IMR-90 (cell line): Measurements from ENCODE around the gene PIWIL4. TPM values are rescaled to one million over a fixed set of nuclear protein-coding genes. Genes with fewer than 3 reads are reported as not detected.

ENCODE experiments used
- ATAC-seq: fragments of 200-7000 bp; cut with Tn5 transposase; 2 replicates; pipeline ENCODE4 v1.9.1; 2020; ENCODE audit warnings: low read depth, mild to moderate bottlenecking, moderate library complexity
- BruUV-seq: library from RNA; stranded (reverse); fragments of 400-500 nt; replicated peaks from 2 replicates; lab custom pipeline; 2021; lab: Mats Ljungman, UMichigan
- CTCF ChIA-PET: fragments of 300-600 bp; formaldehyde crosslinking; extraction: SDS; loops from one replicate; lab custom pipeline; 2021; ENCODE audit warnings: antibody characterized with exemption; lab: Yijun Ruan, JAX
- POLR2A ChIA-PET: fragments of 300-600 bp; sonication (Branson Sonifier 250); formaldehyde crosslinking; loops from one replicate; lab custom pipeline; 2022; ENCODE audit warnings: antibody characterized with exemption; ENCODE audit not compliant: unreplicated experiment; lab: Charles Lee
- DNase-seq: peaks from one replicate; pipeline ENCODE4 v3.0.0; 2013
- H2AFZ ChIP-seq: replicated peaks from 2 replicates; pipeline ENCODE3; 2013; ENCODE audit warnings: low read length, mild to moderate bottlenecking; ENCODE audit not compliant: poor library complexity
- H2AK5ac ChIP-seq: 2 replicates; pipeline ENCODE4 v1.6.1; 2013; ENCODE audit warnings: low read depth, low read length, inconsistent platforms
- H2AK9ac ChIP-seq: replicated peaks from 2 replicates; pipeline ENCODE3; 2013; ENCODE audit warnings: mild to moderate bottlenecking, low read depth, low read length, moderate library complexity; ENCODE audit not compliant: poor library complexity
- H2BK120ac ChIP-seq: 2 replicates; pipeline ENCODE4 v1.6.1; 2013; ENCODE audit warnings: low read depth, low read length, inconsistent platforms
- H2BK15ac ChIP-seq: 3 replicates; pipeline ENCODE4 v1.6.1; 2013; ENCODE audit warnings: low read depth, low read length, inconsistent platforms
- H2BK20ac ChIP-seq: 2 replicates; pipeline ENCODE4 v1.6.1; 2013; ENCODE audit warnings: low read depth, mild to moderate bottlenecking, inconsistent platforms, low read length, moderate library complexity
- H2BK5ac ChIP-seq: 2 replicates; pipeline ENCODE4 v1.6.1; 2013; ENCODE audit warnings: mild to moderate bottlenecking, low read depth, low read length, inconsistent platforms; ENCODE audit not compliant: poor library complexity, severe bottlenecking
- H3K14ac ChIP-seq: replicated peaks from 2 replicates; pipeline ENCODE4 v1.6.1; 2013; ENCODE audit warnings: low read depth, low read length, inconsistent platforms
- H3K18ac ChIP-seq: 2 replicates; pipeline ENCODE4 v1.6.1; 2013; ENCODE audit warnings: low read depth, low read length, control low read depth
- H3K23ac ChIP-seq: 2 replicates; pipeline ENCODE4 v1.6.1; 2013; ENCODE audit warnings: low read depth, low read length, inconsistent platforms
- H3K27ac ChIP-seq: 2 replicates; pipeline ENCODE4 v1.5.1; 2013; ENCODE audit warnings: mild to moderate bottlenecking, control low read depth, low read length; ENCODE audit not compliant: insufficient read depth
- H3K27me3 ChIP-seq: 2 replicates; pipeline ENCODE4 v1.6.1; 2013; ENCODE audit warnings: low read length; ENCODE audit not compliant: control insufficient read depth, insufficient read depth
- H3K36me3 ChIP-seq: 2 replicates; pipeline ENCODE4 v1.6.1; 2013; ENCODE audit warnings: low read length, mixed read lengths; ENCODE audit not compliant: control insufficient read depth, insufficient read depth
- H3K4ac ChIP-seq: 2 replicates; pipeline ENCODE4 v1.6.1; 2013; ENCODE audit warnings: low read depth, low read length, inconsistent platforms
- H3K4me1 ChIP-seq: 2 replicates; pipeline ENCODE4 v1.6.1; 2013; ENCODE audit warnings: low read length, mixed read lengths; ENCODE audit not compliant: control insufficient read depth, insufficient read depth
- H3K4me2 ChIP-seq: 2 replicates; pipeline ENCODE4 v1.6.1; 2013; ENCODE audit warnings: low read depth, mild to moderate bottlenecking, control low read depth, low read length, moderate library complexity
- H3K4me3 ChIP-seq: 2 replicates; pipeline ENCODE4 v1.5.1; 2013; ENCODE audit warnings: low read depth, mild to moderate bottlenecking, control low read depth, low read length, moderate library complexity; ENCODE audit not compliant: insufficient read depth
- H3K56ac ChIP-seq: 2 replicates; pipeline ENCODE4 v1.6.1; 2013; ENCODE audit warnings: low read length, inconsistent platforms; ENCODE audit not compliant: insufficient read depth; ENCODE audit errors: extremely low read depth
- H3K79me1 ChIP-seq, 2 experiments: 2 replicates each; pipeline ENCODE4 v1.6.1; 2013; ENCODE audit warnings: low read length in 2 of 2, inconsistent platforms in 1 of 2, low read depth in 1 of 2
- H3K9ac ChIP-seq: 2 replicates; pipeline ENCODE4 v1.6.1; 2013; ENCODE audit warnings: low read depth, low read length, control low read depth
- H3K9me1 ChIP-seq: 2 replicates; pipeline ENCODE4 v1.6.1; 2013; ENCODE audit warnings: low read length, inconsistent platforms; ENCODE audit not compliant: insufficient read depth
- H3K9me3 ChIP-seq: 2 replicates; pipeline ENCODE4 v1.6.1; 2013; ENCODE audit warnings: low read length; ENCODE audit not compliant: control insufficient read depth, insufficient read depth
- H4K20me1 ChIP-seq: 2 replicates; pipeline ENCODE4 v1.6.1; 2013; ENCODE audit warnings: low read length, inconsistent platforms; ENCODE audit not compliant: insufficient read depth
- H4K5ac ChIP-seq: 2 replicates; pipeline ENCODE4 v1.6.1; 2013; ENCODE audit warnings: mild to moderate bottlenecking, low read depth, low read length, control low read depth
- H4K8ac ChIP-seq, 2 experiments: 2 replicates each; pipeline ENCODE4 v1.6.1; 2013; ENCODE audit warnings: low read depth in 2 of 2, low read length in 2 of 2, control low read depth in 1 of 2, inconsistent platforms in 1 of 2
- H4K91ac ChIP-seq: 2 replicates; pipeline ENCODE4 v1.6.1; 2013; ENCODE audit warnings: low read depth, low read length, inconsistent platforms; ENCODE audit not compliant: insufficient read depth
- BHLHE40 ChIP-seq: fragments of 150-350 bp; IDR thresholded peaks from 2 replicates; pipeline ENCODE4 v1.6.1; 2016; ENCODE audit warnings: mild to moderate bottlenecking, low read depth, low read length
- CEBPB ChIP-seq: IDR thresholded peaks from 2 replicates; pipeline ENCODE4 v1.6.1; 2012; ENCODE audit warnings: low read depth, low read length, improper control_type of control experiment
- CHD1 ChIP-seq: IDR thresholded peaks from 2 replicates; pipeline ENCODE4 v1.6.1; 2012; ENCODE audit warnings: low read depth, low read length, improper control_type of control experiment
- FOS ChIP-seq: fragments of 150-350 bp; IDR thresholded peaks from 2 replicates; pipeline ENCODE4 v1.6.1; 2016; ENCODE audit warnings: low read depth, low read length
- MAFK ChIP-seq: IDR thresholded peaks from 2 replicates; pipeline ENCODE4 v1.6.1; 2012; ENCODE audit warnings: low read depth, low read length, improper control_type of control experiment
- MAZ ChIP-seq: IDR thresholded peaks from 2 replicates; pipeline ENCODE4 v1.6.1; 2012; ENCODE audit warnings: low read depth, mild to moderate bottlenecking, low read length, improper control_type of control experiment, moderate library complexity, borderline replicate concordance
- MXI1 ChIP-seq: IDR thresholded peaks from 2 replicates; pipeline ENCODE4 v1.6.1; 2012; ENCODE audit warnings: low read depth, mild to moderate bottlenecking, low read length, moderate library complexity, borderline replicate concordance
- NFE2L2 ChIP-seq: fragments of 150-350 bp; IDR thresholded peaks from 2 replicates; pipeline ENCODE4 v1.6.1; 2016; ENCODE audit warnings: low read depth, mild to moderate bottlenecking, low read length
- POLR2A ChIP-seq: IDR thresholded peaks from 2 replicates; pipeline ENCODE4 v1.6.1; 2012; ENCODE audit warnings: mild to moderate bottlenecking, low read depth, low read length
- RAD21 ChIP-seq: IDR thresholded peaks from 2 replicates; pipeline ENCODE4 v1.6.1; 2012; ENCODE audit warnings: low read length, improper control_type of control experiment
- RCOR1 ChIP-seq: IDR thresholded peaks from 2 replicates; pipeline ENCODE4 v1.6.1; 2012; ENCODE audit warnings: mild to moderate bottlenecking, low read length, improper control_type of control experiment; ENCODE audit not compliant: insufficient replicate concordance
- RFX5 ChIP-seq: IDR thresholded peaks from 2 replicates; pipeline ENCODE4 v1.8.0; 2012; ENCODE audit warnings: low read depth, mild to moderate bottlenecking, low read length, moderate library complexity
- SMC3 ChIP-seq: fragments of 150-350 bp; IDR thresholded peaks from 2 replicates; pipeline ENCODE4 v1.6.1; 2016; ENCODE audit warnings: low read depth, mild to moderate bottlenecking, antibody characterized with exemption, low read length, moderate library complexity
- WGBS, 2 experiments: methylation state at CpG; one replicate each; pipeline versions ENCODE4 v1.1.5 to v1.1.7; 2013; ENCODE audit warnings: missing lambda C conversion rate in 2 of 2; ENCODE audit not compliant: insufficient read length in 1 of 2; ENCODE audit errors: extremely low coverage in 2 of 2; 5-methylcytosine and 5-hydroxymethylcytosine counted together
- dilution Hi-C: fragments of 300-500 bp; cut with HindIII; formaldehyde crosslinking; loops from one replicate; pipeline ENCODE4 v1.14.3; 2018; ENCODE audit warnings: low sequenced_read_pairs; ENCODE audit not compliant: unreplicated experiment
- in situ Hi-C: fragments of 300-500 bp; cut with MboI; formaldehyde crosslinking; loops from 3 replicates; pipeline ENCODE4 v1.14.3; 2019; ENCODE audit warnings: low sequenced_read_pairs, inconsistent platforms, mixed read lengths
- intact Hi-C: fragments of 100-400 bp; cut with micrococcal nuclease; formaldehyde crosslinking; loops from 2 replicates; pipeline ENCODE4 v1.10.0; 2022
- polyA plus RNA-seq, 3 experiments: library from polyadenylated mRNA; depleted of rRNA; stranded (reverse); fragments of >200 nt; gene quantifications; 2 replicates each; pipeline ENCODE4 v1.2.3, GENCODE V29; 2012; ENCODE audit warnings: low replicate concordance in 1 of 3
- total RNA-seq: library from RNA; depleted of rRNA; stranded (reverse); fragments of >200 nt; gene quantifications from 2 replicates; pipeline ENCODE4 v1.2.3, GENCODE V29; 2012
- TF ChIP-seq, protein P1 (sequence below): conservative IDR thresholded peaks from 2 replicates; pipeline ENCODE4 v1.5.1; 2012; ENCODE audit warnings: mild to moderate bottlenecking, low read depth, low read length, improper control_type of control experiment
- TF ChIP-seq, protein P2 (sequence below): fragments of 150-350 bp; IDR thresholded peaks from 2 replicates; pipeline ENCODE4 v1.6.1; 2017; ENCODE audit warnings: mild to moderate bottlenecking, antibody characterized with exemption, low read length, low read depth
- TF ChIP-seq, protein P3 (sequence below): fragments of 150-350 bp; IDR thresholded peaks from 2 replicates; pipeline ENCODE4 v1.6.1; 2016; ENCODE audit warnings: low read depth, mild to moderate bottlenecking, low read length, moderate library complexity, borderline replicate concordance

PIWIL4 gene
- total and polyA plus RNA-seq, 2 of the 4 experiments (the other 2 are of a cell fraction) = 0.72 to 1.3 TPM

DNA sequence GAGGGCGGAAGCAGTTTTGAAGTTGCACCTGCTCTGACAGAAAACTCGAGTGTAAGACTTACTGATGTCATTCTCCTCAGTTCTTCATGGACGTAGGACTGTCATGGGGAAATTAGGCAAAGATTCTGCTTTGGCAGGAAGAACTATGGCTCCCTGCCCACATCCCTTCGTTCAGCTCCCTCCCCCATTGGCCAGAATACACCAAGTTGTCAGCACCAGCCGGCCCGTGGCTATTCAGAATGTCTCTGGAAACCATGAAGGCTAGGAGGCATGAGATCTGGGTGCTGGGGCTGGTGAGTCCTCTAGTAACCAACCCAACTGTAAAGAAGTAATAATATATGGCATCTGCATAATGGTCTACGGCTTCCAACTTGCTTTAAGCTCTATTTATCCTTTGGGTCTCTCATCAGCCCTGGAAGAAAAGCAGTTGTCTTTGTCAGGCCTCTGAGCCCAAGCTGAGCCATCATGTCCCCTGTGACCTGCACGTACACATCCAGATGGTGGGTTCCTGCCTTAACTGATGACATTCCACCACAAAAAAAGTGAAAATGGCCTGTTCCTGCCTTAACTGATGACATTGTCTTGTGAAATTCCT lies 74.1 kb downstream of the PIWIL4 start:
- Histone ChIP-seq H2AK5ac (no peak overlapping the region), H3K27ac (no peak overlapping the region), H3K56ac (no peak overlapping the region), H3K9me1 (peaks cover 4% of the 10 kb centered on the region; the same call in 1 of the 2 replicates), H3K9ac (no peak overlapping the region), H2BK5ac (no peak overlapping the region), H3K36me3 (no peaks in the 10 kb centered on the region), H3K79me1 (no peaks in the 10 kb centered on the region), H4K91ac (no peak overlapping the region), H2BK120ac (no peak overlapping the region), H3K9me3 (no peaks in the 10 kb centered on the region), H3K4me3 (no peak overlapping the region), H3K4me2 (no peak overlapping the region), H2AK9ac (no peak overlapping the region), H3K18ac (no peak overlapping the region), H4K5ac (no peak overlapping the region), H3K14ac (no peak overlapping the region), H3K23ac (no peak overlapping the region), H3K4ac (no peak overlapping the region), H4K20me1 (no peaks in the 10 kb centered on the region), H2AFZ (no peak overlapping the region), H4K8ac (no peak overlapping the region), H3K4me1 (peaks cover 8% of the 10 kb centered on the region), H3K27me3 (no peaks in the 10 kb centered on the region), H2BK15ac (no peak overlapping the region), H2BK20ac (no peak overlapping the region)
- ChIA-PET POLR2A (no interaction called here), CTCF (no interaction called here)
- in situ Hi-C loops = no loop called here
- ATAC-seq (no peak), DNase-seq (no peak)
- dilution Hi-C loops = no loop called here
- intact Hi-C loops = no loop called here
- WGBS, 2 experiments = 50% methylated on average over 2 of the region's 8 CpGs; no CpG with 5 or more reads in 1 of the 2 experiments
- no TSS peak for BruUV-seq
- TF ChIP-seq FOS = no peak
- no peak for TF ChIP-seq CHD1
- TF ChIP-seq CEBPB = no peak
- no peak for TF ChIP-seq SMC3
- TF ChIP-seq NFE2L2 = no peak
- TF ChIP-seq RFX5 = no peak
- no peak for TF ChIP-seq BHLHE40
- TF ChIP-seq RAD21 = no peak
- no peak for TF ChIP-seq RCOR1
- TF ChIP-seq, protein P1, sequence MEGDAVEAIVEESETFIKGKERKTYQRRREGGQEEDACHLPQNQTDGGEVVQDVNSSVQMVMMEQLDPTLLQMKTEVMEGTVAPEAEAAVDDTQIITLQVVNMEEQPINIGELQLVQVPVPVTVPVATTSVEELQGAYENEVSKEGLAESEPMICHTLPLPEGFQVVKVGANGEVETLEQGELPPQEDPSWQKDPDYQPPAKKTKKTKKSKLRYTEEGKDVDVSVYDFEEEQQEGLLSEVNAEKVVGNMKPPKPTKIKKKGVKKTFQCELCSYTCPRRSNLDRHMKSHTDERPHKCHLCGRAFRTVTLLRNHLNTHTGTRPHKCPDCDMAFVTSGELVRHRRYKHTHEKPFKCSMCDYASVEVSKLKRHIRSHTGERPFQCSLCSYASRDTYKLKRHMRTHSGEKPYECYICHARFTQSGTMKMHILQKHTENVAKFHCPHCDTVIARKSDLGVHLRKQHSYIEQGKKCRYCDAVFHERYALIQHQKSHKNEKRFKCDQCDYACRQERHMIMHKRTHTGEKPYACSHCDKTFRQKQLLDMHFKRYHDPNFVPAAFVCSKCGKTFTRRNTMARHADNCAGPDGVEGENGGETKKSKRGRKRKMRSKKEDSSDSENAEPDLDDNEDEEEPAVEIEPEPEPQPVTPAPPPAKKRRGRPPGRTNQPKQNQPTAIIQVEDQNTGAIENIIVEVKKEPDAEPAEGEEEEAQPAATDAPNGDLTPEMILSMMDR = no peak
- no peak for TF ChIP-seq MXI1
- TF ChIP-seq, protein P2, sequence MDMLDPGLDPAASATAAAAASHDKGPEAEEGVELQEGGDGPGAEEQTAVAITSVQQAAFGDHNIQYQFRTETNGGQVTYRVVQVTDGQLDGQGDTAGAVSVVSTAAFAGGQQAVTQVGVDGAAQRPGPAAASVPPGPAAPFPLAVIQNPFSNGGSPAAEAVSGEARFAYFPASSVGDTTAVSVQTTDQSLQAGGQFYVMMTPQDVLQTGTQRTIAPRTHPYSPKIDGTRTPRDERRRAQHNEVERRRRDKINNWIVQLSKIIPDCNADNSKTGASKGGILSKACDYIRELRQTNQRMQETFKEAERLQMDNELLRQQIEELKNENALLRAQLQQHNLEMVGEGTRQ = no peak
- TF ChIP-seq MAFK = no peak
- TF ChIP-seq, protein P3, sequence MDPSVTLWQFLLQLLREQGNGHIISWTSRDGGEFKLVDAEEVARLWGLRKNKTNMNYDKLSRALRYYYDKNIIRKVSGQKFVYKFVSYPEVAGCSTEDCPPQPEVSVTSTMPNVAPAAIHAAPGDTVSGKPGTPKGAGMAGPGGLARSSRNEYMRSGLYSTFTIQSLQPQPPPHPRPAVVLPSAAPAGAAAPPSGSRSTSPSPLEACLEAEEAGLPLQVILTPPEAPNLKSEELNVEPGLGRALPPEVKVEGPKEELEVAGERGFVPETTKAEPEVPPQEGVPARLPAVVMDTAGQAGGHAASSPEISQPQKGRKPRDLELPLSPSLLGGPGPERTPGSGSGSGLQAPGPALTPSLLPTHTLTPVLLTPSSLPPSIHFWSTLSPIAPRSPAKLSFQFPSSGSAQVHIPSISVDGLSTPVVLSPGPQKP = no peak
- TF ChIP-seq POLR2A = no peak
- no peak for TF ChIP-seq MAZ
